HFFc6 (cell line): Measurements from ENCODE around the gene CSNK2A3. TPM values are rescaled to one million over a fixed set of nuclear protein-coding genes. Genes with fewer than 3 reads are reported as not detected.
"Not testable (repeated sequence)": the region's sequence is repeated elsewhere in the genome, so short reads cannot be mapped to it uniquely, and the experiment has no call there.

Source experiments
- DNase-seq: peaks from one replicate; pipeline ENCODE4 v3.0.0-alpha.2; 2018
- H3K27ac Mint-ChIP-seq: 2 replicates; pipeline ENCODE4 v1.8.0; 2020; ENCODE audit warnings: mild to moderate bottlenecking, mixed read lengths
- H3K27me3 Mint-ChIP-seq: 2 replicates; pipeline ENCODE4 v1.8.0; 2021; ENCODE audit warnings: mild to moderate bottlenecking, moderate library complexity, mixed read lengths; ENCODE audit not compliant: insufficient read depth
- H3K36me3 Mint-ChIP-seq: 2 replicates; pipeline ENCODE4 v1.8.0; 2021; ENCODE audit warnings: low read depth, mixed read lengths
- H3K4me1 Mint-ChIP-seq: 2 replicates; pipeline ENCODE4 v1.8.0; 2020; ENCODE audit warnings: low read depth, mixed read lengths
- H3K4me3 Mint-ChIP-seq: 2 replicates; pipeline ENCODE4 v1.8.0; 2020; ENCODE audit warnings: mild to moderate bottlenecking, moderate library complexity, mixed read lengths
- H3K9me3 Mint-ChIP-seq: 2 replicates; pipeline ENCODE4 v1.8.0; 2020; ENCODE audit warnings: mild to moderate bottlenecking, mixed read lengths
- total RNA-seq, 6 experiments: library from RNA; stranded (reverse); fragmentation: NEBNext Ultra II Directional; extraction: Animal tissue kit (Norgen Biotek cat#: 25700); gene quantifications; 2 replicates in 1 of 6; 3 replicates in 5 of 6; pipeline ENCODE4 v1.2.3, GENCODE V29; 2021
- TF ChIP-seq, protein P1 (sequence below): fragments of 200-600 bp; sonication (generic); IDR thresholded peaks from 2 replicates; pipeline ENCODE4 v1.5.0; 2021; ENCODE audit warnings: antibody characterized with exemption, mild to moderate bottlenecking

CSNK2A3 gene
- total RNA-seq, 6 experiments from 2014 or later = 1.2 to 3.6 (median 2.0) TPM

DNA sequence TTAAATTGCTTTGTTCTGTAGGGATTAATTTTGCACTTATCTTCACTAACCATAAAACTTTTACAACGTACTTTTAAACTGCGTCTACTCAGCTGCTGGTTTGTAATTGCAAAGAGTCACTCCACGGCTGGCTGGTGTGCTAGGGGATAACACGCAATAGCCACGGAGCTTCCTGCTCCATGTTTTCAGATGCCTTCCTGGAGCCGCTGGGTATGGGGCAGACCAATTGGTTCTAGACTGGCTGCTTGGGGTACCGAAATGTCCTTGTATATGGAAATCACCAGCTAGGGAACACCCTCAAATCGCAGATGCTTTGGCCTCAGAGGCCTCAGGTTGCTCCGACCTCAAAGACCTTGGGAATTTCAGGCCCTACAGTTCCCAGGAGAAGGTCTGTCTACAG lies 3.8 kb upstream of the CSNK2A3 start:
- no peaks in the 10 kb centered on the region for H3K9me3 Mint-ChIP-seq
- no peak overlapping the region for H3K4me3 Mint-ChIP-seq
- H3K36me3 Mint-ChIP-seq = no peaks in the 10 kb centered on the region
- no peak overlapping the region for H3K27ac Mint-ChIP-seq
- TF ChIP-seq, protein P1, sequence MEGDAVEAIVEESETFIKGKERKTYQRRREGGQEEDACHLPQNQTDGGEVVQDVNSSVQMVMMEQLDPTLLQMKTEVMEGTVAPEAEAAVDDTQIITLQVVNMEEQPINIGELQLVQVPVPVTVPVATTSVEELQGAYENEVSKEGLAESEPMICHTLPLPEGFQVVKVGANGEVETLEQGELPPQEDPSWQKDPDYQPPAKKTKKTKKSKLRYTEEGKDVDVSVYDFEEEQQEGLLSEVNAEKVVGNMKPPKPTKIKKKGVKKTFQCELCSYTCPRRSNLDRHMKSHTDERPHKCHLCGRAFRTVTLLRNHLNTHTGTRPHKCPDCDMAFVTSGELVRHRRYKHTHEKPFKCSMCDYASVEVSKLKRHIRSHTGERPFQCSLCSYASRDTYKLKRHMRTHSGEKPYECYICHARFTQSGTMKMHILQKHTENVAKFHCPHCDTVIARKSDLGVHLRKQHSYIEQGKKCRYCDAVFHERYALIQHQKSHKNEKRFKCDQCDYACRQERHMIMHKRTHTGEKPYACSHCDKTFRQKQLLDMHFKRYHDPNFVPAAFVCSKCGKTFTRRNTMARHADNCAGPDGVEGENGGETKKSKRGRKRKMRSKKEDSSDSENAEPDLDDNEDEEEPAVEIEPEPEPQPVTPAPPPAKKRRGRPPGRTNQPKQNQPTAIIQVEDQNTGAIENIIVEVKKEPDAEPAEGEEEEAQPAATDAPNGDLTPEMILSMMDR = no peak
- DNase-seq = no peak
- no peaks in the 10 kb centered on the region; the same call in 1 of the 2 replicates for H3K4me1 Mint-ChIP-seq
- H3K27me3 Mint-ChIP-seq = peaks cover 41% of the 10 kb centered on the region

DNA sequence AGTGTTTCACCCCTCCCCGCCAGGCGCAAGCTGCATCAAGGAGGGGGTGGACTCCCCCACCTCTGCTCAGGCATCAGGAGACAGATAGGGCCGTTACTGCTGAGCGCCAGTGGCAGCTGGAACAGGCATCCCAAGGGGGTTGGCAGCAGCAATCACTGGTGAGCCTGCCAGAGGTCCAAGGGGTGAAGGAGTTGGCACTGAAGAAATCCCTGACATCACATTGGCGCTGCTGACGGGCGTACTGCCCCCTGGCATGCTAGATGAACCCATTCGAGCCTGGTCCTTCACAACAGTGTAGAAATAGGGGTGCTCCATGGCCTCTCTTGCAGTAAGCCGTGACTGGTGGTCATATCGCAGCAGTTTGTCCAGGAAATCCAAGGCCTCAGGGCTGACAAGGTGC lies 1.2 kb downstream of the CSNK2A3 start:
- peaks cover 28% of the 10 kb centered on the region for H3K4me1 Mint-ChIP-seq
- not testable (repeated sequence) for H3K9me3 Mint-ChIP-seq

DNA sequence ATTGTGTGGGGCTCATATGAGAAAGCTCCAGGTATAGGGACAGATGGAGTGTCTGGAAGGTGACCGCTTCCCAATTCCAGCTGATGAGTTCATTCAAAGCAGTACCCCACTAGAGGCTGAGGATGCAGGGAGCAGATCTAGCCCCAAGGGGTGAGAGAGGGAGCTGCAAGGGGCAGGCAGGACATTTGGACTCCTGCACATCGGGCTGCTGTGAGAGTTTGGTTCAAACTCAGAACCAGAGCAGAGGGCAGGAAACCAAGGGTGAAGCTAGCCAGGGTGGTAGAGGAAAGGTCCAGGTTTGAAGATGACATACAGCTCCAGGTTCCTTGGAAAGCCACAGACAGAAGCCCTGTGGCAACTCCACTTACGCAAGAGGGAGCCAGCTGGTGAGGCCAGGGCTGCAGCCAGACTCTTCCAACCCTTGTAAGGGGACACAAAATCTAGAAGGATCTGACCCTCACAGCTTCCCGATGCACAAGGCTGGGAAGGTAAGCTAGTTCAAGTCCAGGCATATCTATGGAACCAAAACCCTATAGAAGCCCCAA lies 1.9 kb downstream of the CSNK2A3 start:
- Mint-ChIP-seq H3K27me3 (peaks cover 25% of the 10 kb centered on the region), H3K4me3 (no peak overlapping the region), H3K27ac (no peak overlapping the region), H3K9me3 (no peaks in the 10 kb centered on the region), H3K36me3 (no peaks in the 10 kb centered on the region), H3K4me1 (peaks cover 28% of the 10 kb centered on the region)
- TF ChIP-seq, protein P1 = peak; percentile 9; the same call in 1 of the 2 replicates
- DNase-seq = no peak

More for the DNA sequence above, 1.2 kb downstream of the CSNK2A3 start:
- peaks cover 26% of the 10 kb centered on the region for H3K27me3 Mint-ChIP-seq
- not testable (repeated sequence) for H3K27ac Mint-ChIP-seq, H3K4me3 Mint-ChIP-seq, H3K36me3 Mint-ChIP-seq, DNase-seq

DNA sequence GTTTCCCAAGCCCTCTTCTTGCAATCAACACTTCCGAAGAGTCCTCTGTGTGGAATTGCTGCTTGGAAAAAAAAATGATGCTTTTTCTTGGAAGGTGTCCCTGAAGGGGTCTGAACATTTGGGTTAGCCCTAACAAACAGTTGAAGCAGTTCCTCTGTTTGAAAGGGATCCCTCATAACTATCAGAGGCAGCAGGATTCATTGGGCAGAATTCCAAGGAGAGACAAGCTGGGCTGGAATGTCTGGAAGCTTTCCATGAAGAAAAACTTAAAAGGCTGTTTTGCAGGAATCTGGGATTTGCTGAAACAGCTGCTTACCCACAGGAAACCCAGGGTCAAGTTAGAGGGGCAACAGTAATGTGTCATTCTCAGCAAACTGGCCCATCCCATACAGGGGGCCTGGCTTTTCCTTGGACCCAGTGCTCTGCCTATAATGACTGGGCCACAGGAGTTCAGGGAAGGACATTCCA lies 3.1 kb downstream of the CSNK2A3 start:
- peaks cover 28% of the 10 kb centered on the region for H3K4me1 Mint-ChIP-seq
- peaks cover 25% of the 10 kb centered on the region for H3K27me3 Mint-ChIP-seq
- H3K27ac Mint-ChIP-seq = no peak overlapping the region; the same call in 1 of the 2 replicates
- no peaks in the 10 kb centered on the region for H3K36me3 Mint-ChIP-seq
- H3K4me3 Mint-ChIP-seq = no peak overlapping the region
- peak; percentile 61 for DNase-seq
- no peaks in the 10 kb centered on the region for H3K9me3 Mint-ChIP-seq
- TF ChIP-seq, protein P1 = no peak

DNA sequence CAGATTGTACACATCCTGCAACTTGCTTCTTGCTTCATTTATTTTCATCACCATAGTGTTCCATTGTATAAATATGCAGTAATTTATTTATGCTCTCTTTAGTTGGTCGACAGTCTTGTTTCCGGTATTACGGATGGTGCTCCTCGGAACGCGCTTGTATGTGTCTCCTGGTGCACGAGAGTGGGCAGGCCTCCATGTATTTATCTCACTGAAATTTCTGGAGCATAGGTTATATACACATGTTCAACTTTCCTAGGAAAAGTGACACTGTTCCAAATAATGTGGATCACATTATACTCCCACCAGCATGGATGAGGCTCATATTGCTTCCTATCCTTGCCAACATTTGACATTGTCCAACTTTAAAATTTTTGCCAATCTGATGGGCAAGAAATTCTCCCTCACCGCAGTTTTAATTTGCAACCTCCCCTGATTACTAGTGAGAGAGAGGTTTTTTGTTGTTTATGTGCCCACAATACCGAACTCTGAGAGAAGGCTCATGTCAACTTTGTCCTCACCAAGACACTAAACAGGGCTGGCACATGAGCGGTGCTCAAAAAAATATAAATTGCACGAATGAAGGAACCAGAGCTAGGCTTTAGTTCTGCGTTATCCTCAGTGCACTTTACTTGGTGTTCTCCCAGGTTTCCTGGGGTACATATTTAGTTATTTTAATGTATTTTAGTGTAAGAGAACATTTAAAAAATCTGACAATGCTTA lies 3.8 kb downstream of the CSNK2A3 start:
- TF ChIP-seq, protein P1 = no peak
- no peak for DNase-seq
- H3K9me3 Mint-ChIP-seq = no peaks in the 10 kb centered on the region
- H3K4me1 Mint-ChIP-seq = peaks cover 28% of the 10 kb centered on the region
- H3K4me3 Mint-ChIP-seq = no peak overlapping the region
- no peak overlapping the region for H3K27ac Mint-ChIP-seq
- H3K36me3 Mint-ChIP-seq = no peaks in the 10 kb centered on the region
- peaks cover 26% of the 10 kb centered on the region for H3K27me3 Mint-ChIP-seq

DNA sequence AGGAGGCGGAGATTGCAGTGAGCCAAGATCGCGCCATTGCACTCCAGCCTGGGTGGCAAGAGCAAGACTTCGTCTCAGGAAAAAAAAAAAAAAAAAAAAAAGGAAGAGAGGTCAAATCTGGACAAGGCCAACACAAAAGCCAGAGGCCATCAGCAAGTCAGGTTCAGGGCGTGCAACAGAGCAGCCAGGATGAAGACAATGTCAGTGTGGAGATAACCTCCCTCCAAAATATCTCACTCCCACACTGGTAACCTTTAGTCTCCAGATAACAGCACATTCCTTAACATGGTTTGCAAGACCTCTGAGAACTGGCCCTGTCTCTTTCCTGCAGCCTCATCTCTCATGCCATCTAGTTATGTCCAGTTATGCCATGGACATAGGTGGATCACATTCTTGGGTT lies 4.7 kb downstream of the CSNK2A3 start:
- Mint-ChIP-seq H3K4me3 (no peak overlapping the region), H3K4me1 (peaks cover 28% of the 10 kb centered on the region), H3K36me3 (no peaks in the 10 kb centered on the region), H3K27ac (no peak overlapping the region), H3K27me3 (peaks cover 30% of the 10 kb centered on the region), H3K9me3 (no peaks in the 10 kb centered on the region)
- TF ChIP-seq, protein P1 = no peak
- DNase-seq = no peak
